Neural cell (in vitro differentiated cells): Measurements from ENCODE around the gene EFCAB11. TPM values are rescaled to one million over a fixed set of nuclear protein-coding genes. Genes with fewer than 3 reads are reported as not detected.
A peak's percentile ranks its signal among the peaks of the same experiment; 100 is the strongest.

Experiments used
- H2AFZ ChIP-seq: fragments of 200-600, 300-800 bp; sonication (generic), shearing (Covaris generic); 2 replicates; pipeline ENCODE4 v1.6.0; 2014; ENCODE audit warnings: low read depth, mild to moderate bottlenecking, antibody characterized with exemption, low read length, moderate library complexity
- H3F3A ChIP-seq: fragments of 200-600 bp; shearing (Covaris generic); 2 replicates; pipeline ENCODE4 v1.6.1; 2016; ENCODE audit warnings: mild to moderate bottlenecking, moderate library complexity, mixed read lengths, antibody characterized with exemption, low read length; ENCODE audit not compliant: insufficient read depth, poor library complexity, severe bottlenecking
- H3K27ac ChIP-seq: fragments of 200-600, 300-800 bp; sonication (generic), shearing (Covaris generic); 2 replicates; pipeline ENCODE4 v1.5.1; 2014; ENCODE audit warnings: mild to moderate bottlenecking, low read length, moderate library complexity
- H3K27me3 ChIP-seq: fragments of 300-800, 200-600 bp; sonication (generic), shearing (Covaris generic); 2 replicates; pipeline ENCODE4 v1.6.0; 2014; ENCODE audit warnings: mild to moderate bottlenecking, low read depth, low read length, moderate library complexity; ENCODE audit not compliant: insufficient read depth
- H3K36me3 ChIP-seq: fragments of 300-800, 200-600 bp; sonication (generic), shearing (Covaris generic); 2 replicates; pipeline ENCODE4 v1.5.1; 2014; ENCODE audit warnings: mild to moderate bottlenecking, antibody characterized with exemption, low read length, moderate library complexity; ENCODE audit not compliant: insufficient read depth
- H3K4me2 ChIP-seq: fragments of 300-800, 200-600 bp; sonication (generic), shearing (Covaris generic); 2 replicates; pipeline ENCODE4 v1.6.0; 2014; ENCODE audit warnings: mild to moderate bottlenecking, low read length
- H3K4me3 ChIP-seq: fragments of 300-800, 200-600 bp; sonication (generic), shearing (Covaris generic); 2 replicates; pipeline ENCODE4 v1.5.1; 2014; ENCODE audit warnings: mild to moderate bottlenecking, low read length, moderate library complexity
- H3K79me2 ChIP-seq: fragments of 200-600 bp; shearing (Covaris generic); replicated peaks from 2 replicates; pipeline ENCODE4 v1.6.0; 2014; ENCODE audit warnings: mild to moderate bottlenecking, low read length, moderate library complexity; ENCODE audit not compliant: insufficient read depth
- H3K9ac ChIP-seq: fragments of 300-800, 200-600 bp; sonication (generic), shearing (Covaris generic); 2 replicates; pipeline ENCODE4 v1.6.1; 2016; ENCODE audit warnings: mild to moderate bottlenecking, low read length, mixed read lengths
- H3K9me2 ChIP-seq: fragments of 200-600 bp; shearing (Covaris generic); 2 replicates; pipeline ENCODE4 v1.6.1; 2016; ENCODE audit warnings: mild to moderate bottlenecking, low read length, mixed read lengths; ENCODE audit not compliant: insufficient read depth
- H3K9me3 ChIP-seq: fragments of 200-600, 300-800 bp; sonication (generic), shearing (Covaris generic); 2 replicates; pipeline ENCODE4 v1.6.1; 2016; ENCODE audit warnings: mild to moderate bottlenecking, mixed run types, low read length, moderate library complexity, mixed read lengths
- H4K20me1 ChIP-seq: fragments of 200-600 bp; shearing (Covaris generic); 2 replicates; pipeline ENCODE4 v1.6.1; 2016; ENCODE audit warnings: mild to moderate bottlenecking, mixed run types; ENCODE audit not compliant: insufficient read depth
- EP300 ChIP-seq: fragments of 450-650 bp; conservative IDR thresholded peaks from 2 replicates; pipeline ENCODE4 v1.6.1; 2014; ENCODE audit warnings: antibody characterized with exemption, mild to moderate bottlenecking, moderate library complexity; ENCODE audit not compliant: poor library complexity, severe bottlenecking
- EZH2 ChIP-seq: fragments of 200-600, 300-800 bp; shearing (Covaris generic), sonication (generic); IDR thresholded peaks from 2 replicates; pipeline ENCODE4 v1.6.1; 2014; ENCODE audit warnings: antibody characterized with exemption, low read length, borderline replicate concordance, mild to moderate bottlenecking; ENCODE audit not compliant: insufficient read depth, poor library complexity, severe bottlenecking
- MXI1 ChIP-seq: fragments of 450-650 bp; conservative IDR thresholded peaks from 2 replicates; pipeline ENCODE4 v1.6.1; 2014; ENCODE audit warnings: antibody characterized with exemption, mild to moderate bottlenecking; ENCODE audit not compliant: poor library complexity, severe bottlenecking
- POLR2AphosphoS5 ChIP-seq: IDR thresholded peaks from 2 replicates; pipeline ENCODE4 v1.6.1; 2012
- RAD21 ChIP-seq: fragments of 450-650 bp; conservative IDR thresholded peaks from 2 replicates; pipeline ENCODE4 v1.6.1; 2014; ENCODE audit warnings: antibody characterized with exemption, mild to moderate bottlenecking, moderate library complexity
- SMC3 ChIP-seq: fragments of 450-650 bp; conservative IDR thresholded peaks from 2 replicates; pipeline ENCODE4 v1.6.1; 2014; ENCODE audit warnings: antibody characterized with exemption, mild to moderate bottlenecking, moderate library complexity; ENCODE audit not compliant: poor library complexity
- TAF1 ChIP-seq: IDR thresholded peaks from 2 replicates; pipeline ENCODE4 v1.6.1; 2012; ENCODE audit warnings: low read depth
- polyA plus RNA-seq: library from polyadenylated mRNA; depleted of rRNA; stranded (reverse); fragments of >200 nt; gene quantifications from 2 replicates; pipeline ENCODE4 v1.2.3, GENCODE V29; 2014
- TF ChIP-seq, protein P1 (sequence below): IDR thresholded peaks from 2 replicates; pipeline ENCODE4 v1.6.1; 2012; ENCODE audit warnings: borderline replicate concordance
- TF ChIP-seq, protein P2 (sequence below): fragments of 450-650 bp; IDR thresholded peaks from 2 replicates; pipeline ENCODE4 v1.5.1; 2014; ENCODE audit warnings: antibody characterized with exemption, mild to moderate bottlenecking, moderate library complexity; ENCODE audit not compliant: poor library complexity, severe bottlenecking

Gene EFCAB11
- polyA plus RNA-seq, 1 donor from 2014 or later: 7.9 TPM

DNA sequence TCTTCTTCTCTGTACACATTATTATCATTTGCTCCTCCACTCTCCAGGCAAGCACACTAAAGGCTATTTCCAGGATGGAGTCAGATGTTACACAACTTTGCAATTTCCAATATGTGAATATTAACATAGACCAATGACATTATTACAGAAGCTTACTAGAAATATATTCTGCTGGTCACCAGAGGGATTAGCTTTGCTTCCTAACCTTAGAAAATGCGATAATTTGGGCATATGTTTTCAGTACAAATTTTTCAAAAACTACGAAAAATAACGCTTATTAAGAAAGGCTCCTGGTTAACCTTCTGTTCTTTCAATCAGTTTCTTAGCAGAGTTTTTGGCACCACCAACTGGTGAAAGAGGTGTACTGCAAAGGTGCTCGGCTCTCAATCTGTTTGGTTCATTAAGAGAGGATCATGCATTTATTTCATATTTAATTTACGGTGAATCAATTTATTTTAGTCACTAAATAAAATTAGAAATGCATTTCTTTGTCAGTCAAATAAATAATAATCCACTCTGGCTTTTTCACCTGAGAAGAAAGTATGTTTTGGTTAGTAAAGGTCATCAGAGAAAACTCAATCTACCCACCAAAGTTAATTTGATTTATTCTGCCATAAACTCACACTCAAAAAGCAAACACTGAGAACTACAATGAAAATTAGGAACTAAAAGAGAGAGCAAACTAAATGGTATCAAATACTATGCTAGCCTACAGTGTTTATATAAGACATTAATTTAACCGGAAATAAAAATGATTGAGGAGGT, 39.2 kb downstream of the EFCAB11 start:
- TF ChIP-seq RAD21 (peak; percentile 95), TAF1 (no peak), EP300 (no peak), EZH2 (no peak), MXI1 (no peak), SMC3 (peak; percentile 93)
- TF ChIP-seq, protein P1, sequence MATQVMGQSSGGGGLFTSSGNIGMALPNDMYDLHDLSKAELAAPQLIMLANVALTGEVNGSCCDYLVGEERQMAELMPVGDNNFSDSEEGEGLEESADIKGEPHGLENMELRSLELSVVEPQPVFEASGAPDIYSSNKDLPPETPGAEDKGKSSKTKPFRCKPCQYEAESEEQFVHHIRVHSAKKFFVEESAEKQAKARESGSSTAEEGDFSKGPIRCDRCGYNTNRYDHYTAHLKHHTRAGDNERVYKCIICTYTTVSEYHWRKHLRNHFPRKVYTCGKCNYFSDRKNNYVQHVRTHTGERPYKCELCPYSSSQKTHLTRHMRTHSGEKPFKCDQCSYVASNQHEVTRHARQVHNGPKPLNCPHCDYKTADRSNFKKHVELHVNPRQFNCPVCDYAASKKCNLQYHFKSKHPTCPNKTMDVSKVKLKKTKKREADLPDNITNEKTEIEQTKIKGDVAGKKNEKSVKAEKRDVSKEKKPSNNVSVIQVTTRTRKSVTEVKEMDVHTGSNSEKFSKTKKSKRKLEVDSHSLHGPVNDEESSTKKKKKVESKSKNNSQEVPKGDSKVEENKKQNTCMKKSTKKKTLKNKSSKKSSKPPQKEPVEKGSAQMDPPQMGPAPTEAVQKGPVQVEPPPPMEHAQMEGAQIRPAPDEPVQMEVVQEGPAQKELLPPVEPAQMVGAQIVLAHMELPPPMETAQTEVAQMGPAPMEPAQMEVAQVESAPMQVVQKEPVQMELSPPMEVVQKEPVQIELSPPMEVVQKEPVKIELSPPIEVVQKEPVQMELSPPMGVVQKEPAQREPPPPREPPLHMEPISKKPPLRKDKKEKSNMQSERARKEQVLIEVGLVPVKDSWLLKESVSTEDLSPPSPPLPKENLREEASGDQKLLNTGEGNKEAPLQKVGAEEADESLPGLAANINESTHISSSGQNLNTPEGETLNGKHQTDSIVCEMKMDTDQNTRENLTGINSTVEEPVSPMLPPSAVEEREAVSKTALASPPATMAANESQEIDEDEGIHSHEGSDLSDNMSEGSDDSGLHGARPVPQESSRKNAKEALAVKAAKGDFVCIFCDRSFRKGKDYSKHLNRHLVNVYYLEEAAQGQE: no peak
- TF ChIP-seq, protein P2, sequence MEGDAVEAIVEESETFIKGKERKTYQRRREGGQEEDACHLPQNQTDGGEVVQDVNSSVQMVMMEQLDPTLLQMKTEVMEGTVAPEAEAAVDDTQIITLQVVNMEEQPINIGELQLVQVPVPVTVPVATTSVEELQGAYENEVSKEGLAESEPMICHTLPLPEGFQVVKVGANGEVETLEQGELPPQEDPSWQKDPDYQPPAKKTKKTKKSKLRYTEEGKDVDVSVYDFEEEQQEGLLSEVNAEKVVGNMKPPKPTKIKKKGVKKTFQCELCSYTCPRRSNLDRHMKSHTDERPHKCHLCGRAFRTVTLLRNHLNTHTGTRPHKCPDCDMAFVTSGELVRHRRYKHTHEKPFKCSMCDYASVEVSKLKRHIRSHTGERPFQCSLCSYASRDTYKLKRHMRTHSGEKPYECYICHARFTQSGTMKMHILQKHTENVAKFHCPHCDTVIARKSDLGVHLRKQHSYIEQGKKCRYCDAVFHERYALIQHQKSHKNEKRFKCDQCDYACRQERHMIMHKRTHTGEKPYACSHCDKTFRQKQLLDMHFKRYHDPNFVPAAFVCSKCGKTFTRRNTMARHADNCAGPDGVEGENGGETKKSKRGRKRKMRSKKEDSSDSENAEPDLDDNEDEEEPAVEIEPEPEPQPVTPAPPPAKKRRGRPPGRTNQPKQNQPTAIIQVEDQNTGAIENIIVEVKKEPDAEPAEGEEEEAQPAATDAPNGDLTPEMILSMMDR: peak; percentile 90
- H3K27me3 ChIP-seq: no peaks in the 10 kb centered on the region
- H3K4me2 ChIP-seq: no peak overlapping the region
- no peaks in the 10 kb centered on the region for H3K36me3 ChIP-seq
- H3K79me2 ChIP-seq: no peaks in the 10 kb centered on the region
- no peaks in the 10 kb centered on the region for H3K9me3 ChIP-seq
- no peak overlapping the region for H3K27ac ChIP-seq
- no peaks in the 10 kb centered on the region for H3F3A ChIP-seq
- no peak overlapping the region for H3K4me3 ChIP-seq
- no peaks in the 10 kb centered on the region for H3K9me2 ChIP-seq
- no peak overlapping the region for H3K9ac ChIP-seq
- H2AFZ ChIP-seq: no peak overlapping the region
- no peaks in the 10 kb centered on the region for H4K20me1 ChIP-seq

DNA sequence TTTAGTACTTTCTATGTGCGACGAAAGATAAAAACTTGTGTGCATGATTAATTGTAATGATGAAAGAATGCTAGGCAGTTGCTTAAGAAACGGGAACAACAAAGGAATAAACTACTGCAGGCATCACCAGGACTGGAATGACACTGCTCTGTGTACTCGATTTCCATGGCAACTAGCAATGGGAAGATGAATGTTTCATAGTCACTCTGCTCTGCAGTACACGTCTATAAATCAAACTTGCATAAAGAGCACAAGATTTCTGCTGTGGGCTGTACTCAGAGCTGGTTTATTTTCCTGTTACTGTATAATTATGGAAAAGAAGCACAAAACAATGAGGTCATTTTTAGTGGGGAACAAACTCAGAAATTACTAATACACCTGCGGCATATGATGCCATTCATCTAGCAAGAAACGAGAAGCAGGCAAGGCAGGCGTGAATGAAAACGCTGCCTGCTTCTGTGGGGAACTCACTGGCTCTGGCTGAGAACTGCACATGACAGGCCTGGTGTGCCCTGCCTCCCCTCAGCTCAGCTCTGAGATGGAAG, 41.8 kb downstream of the EFCAB11 start:
- no peaks in the 10 kb centered on the region for H3F3A ChIP-seq
- no peaks in the 10 kb centered on the region for H3K9me2 ChIP-seq
- no peaks in the 10 kb centered on the region for H3K9me3 ChIP-seq
- no peaks in the 10 kb centered on the region for H3K27me3 ChIP-seq
- no peaks in the 10 kb centered on the region for H3K79me2 ChIP-seq
- H2AFZ ChIP-seq: peak overlapping the region; percentile 5
- TF ChIP-seq RAD21: peak; percentile 59
- peak; percentile 61 for TF ChIP-seq MXI1
- TF ChIP-seq EZH2: no peak
- TF ChIP-seq SMC3: peak; percentile 69
- TF ChIP-seq, protein P2: no peak
- TF ChIP-seq EP300: peak; percentile 98
- TF ChIP-seq POLR2AphosphoS5: peak; percentile 74
- TF ChIP-seq, protein P1: peak; percentile 84
- no peaks in the 10 kb centered on the region for H4K20me1 ChIP-seq
- H3K4me2 ChIP-seq: peak overlapping the region; percentile 61
- H3K27ac ChIP-seq: peak overlapping the region; percentile 86
- H3K9ac ChIP-seq: peak overlapping the region; percentile 58
- peak overlapping the region; percentile 49 for H3K4me3 ChIP-seq
- no peaks in the 10 kb centered on the region for H3K36me3 ChIP-seq
